B cell (primary cell): ENCODE data around the gene PSPC1.

Source experiments
- EZH2 ChIP-seq: IDR thresholded peaks from 2 replicates; pipeline ENCODE4 v1.6.1; 2012; ENCODE audit warnings: borderline replicate concordance, low read depth, mild to moderate bottlenecking, moderate library complexity, low read length; ENCODE audit not compliant: insufficient read depth, poor library complexity, severe bottlenecking
- TF ChIP-seq, protein P1 (sequence below): fragments of 200-600 bp; IDR thresholded peaks from one replicate; pipeline ENCODE4 v1.8.0; 2022; ENCODE audit warnings: antibody characterized with exemption, mild to moderate bottlenecking

- TF ChIP-seq, protein P1, sequence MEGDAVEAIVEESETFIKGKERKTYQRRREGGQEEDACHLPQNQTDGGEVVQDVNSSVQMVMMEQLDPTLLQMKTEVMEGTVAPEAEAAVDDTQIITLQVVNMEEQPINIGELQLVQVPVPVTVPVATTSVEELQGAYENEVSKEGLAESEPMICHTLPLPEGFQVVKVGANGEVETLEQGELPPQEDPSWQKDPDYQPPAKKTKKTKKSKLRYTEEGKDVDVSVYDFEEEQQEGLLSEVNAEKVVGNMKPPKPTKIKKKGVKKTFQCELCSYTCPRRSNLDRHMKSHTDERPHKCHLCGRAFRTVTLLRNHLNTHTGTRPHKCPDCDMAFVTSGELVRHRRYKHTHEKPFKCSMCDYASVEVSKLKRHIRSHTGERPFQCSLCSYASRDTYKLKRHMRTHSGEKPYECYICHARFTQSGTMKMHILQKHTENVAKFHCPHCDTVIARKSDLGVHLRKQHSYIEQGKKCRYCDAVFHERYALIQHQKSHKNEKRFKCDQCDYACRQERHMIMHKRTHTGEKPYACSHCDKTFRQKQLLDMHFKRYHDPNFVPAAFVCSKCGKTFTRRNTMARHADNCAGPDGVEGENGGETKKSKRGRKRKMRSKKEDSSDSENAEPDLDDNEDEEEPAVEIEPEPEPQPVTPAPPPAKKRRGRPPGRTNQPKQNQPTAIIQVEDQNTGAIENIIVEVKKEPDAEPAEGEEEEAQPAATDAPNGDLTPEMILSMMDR: no peak
- TF ChIP-seq EZH2: no peak
Observed at GRCh38 chr13:19737844-19738557, 44.7 kb downstream of the PSPC1 start.
